CD14-positive monocyte (primary cell): Measurements from ENCODE around the gene SETD1A. TPM values are rescaled to one million over a fixed set of nuclear protein-coding genes. Genes with fewer than 3 reads are reported as not detected.

ENCODE experiments used
- DNase-seq, 3 donors: peaks; one replicate each; pipeline ENCODE4 v3.0.0-alpha.2; 2011 to 2022
- H2AFZ ChIP-seq: 2 replicates; pipeline ENCODE4 v1.6.0; 2012; ENCODE audit warnings: mild to moderate bottlenecking, low read depth, low read length, inconsistent platforms; ENCODE audit not compliant: insufficient read depth, poor library complexity, severe bottlenecking
- H3K27ac ChIP-seq, 2 donors: 1 replicate in 1 of 2; 2 replicates in 1 of 2; pipeline ENCODE4 v1.5.1; 2012 to 2013; ENCODE audit warnings: low read length in 2 of 2, control low read depth in 1 of 2, inconsistent platforms in 1 of 2, low read depth in 1 of 2, mild to moderate bottlenecking in 1 of 2
- H3K27me3 ChIP-seq, 2 donors: one replicate each; pipeline versions ENCODE4 v1.6.0 to v1.6.1; 2011 to 2013; ENCODE audit warnings: low read length in 2 of 2; ENCODE audit not compliant: control insufficient read depth in 2 of 2, insufficient read depth in 2 of 2
- H3K36me3 ChIP-seq, 2 donors: replicated peaks in 1 of 2; 1 replicate in 1 of 2; 2 replicates in 1 of 2; pipeline versions ENCODE4 v1.5.1 to v1.6.1; 2012 to 2013; ENCODE audit warnings: low read length in 2 of 2, control low read depth in 1 of 2, inconsistent platforms in 1 of 2, mild to moderate bottlenecking in 1 of 2; ENCODE audit not compliant: insufficient read depth in 2 of 2, control insufficient read depth in 1 of 2
- H3K4me1 ChIP-seq, 2 donors: 1 replicate in 1 of 2; 2 replicates in 1 of 2; pipeline versions ENCODE4 v1.5.1 to v1.6.1; 2012 to 2013; ENCODE audit warnings: low read length in 2 of 2, control low read depth in 1 of 2, inconsistent platforms in 1 of 2, mild to moderate bottlenecking in 1 of 2, moderate library complexity in 1 of 2; ENCODE audit not compliant: insufficient read depth in 2 of 2, control insufficient read depth in 1 of 2
- H3K4me2 ChIP-seq: replicated peaks from 2 replicates; pipeline ENCODE3; 2012; ENCODE audit warnings: low read length, moderate library complexity, mild to moderate bottlenecking; ENCODE audit not compliant: poor library complexity, severe bottlenecking; ENCODE audit errors: extremely low read depth
- H3K4me3 ChIP-seq, 3 experiments: fragments of 200-600 bp in 1 of 3; sonication (generic) in 1 of 3; replicated peaks in 1 of 3; 1 replicate in 2 of 3; 2 replicates in 1 of 3; pipeline ENCODE4 v1.5.1; 2011 to 2013; ENCODE audit warnings: low read length in 3 of 3, mild to moderate bottlenecking in 3 of 3, control low read depth in 2 of 3, low read depth in 2 of 3, inconsistent platforms in 1 of 3, moderate library complexity in 1 of 3
- H3K79me2 ChIP-seq: 2 replicates; pipeline ENCODE4 v1.6.0; 2012; ENCODE audit warnings: mild to moderate bottlenecking, control low read depth, inconsistent platforms, low read length, moderate library complexity; ENCODE audit not compliant: insufficient read depth
- H3K9ac ChIP-seq: 2 replicates; pipeline ENCODE4 v1.6.0; 2017; ENCODE audit warnings: low read length, mild to moderate bottlenecking; ENCODE audit not compliant: insufficient read depth, poor library complexity, severe bottlenecking
- H3K9me3 ChIP-seq, 2 donors: replicated peaks in 1 of 2; 1 replicate in 1 of 2; 2 replicates in 1 of 2; pipeline versions ENCODE4 v1.5.1 to v1.6.1; 2012 to 2013; ENCODE audit warnings: low read length in 2 of 2, control low read depth in 1 of 2; ENCODE audit not compliant: control insufficient read depth in 1 of 2, insufficient read depth in 1 of 2
- H4K20me1 ChIP-seq: 2 replicates; pipeline ENCODE4 v1.6.0; 2012; ENCODE audit warnings: mild to moderate bottlenecking, low read length, control low read depth, moderate library complexity; ENCODE audit not compliant: insufficient read depth
- H3K27ac Mint-ChIP-seq, 7 donors: one replicate each; pipeline ENCODE4 v1.8.0; 2020; ENCODE audit warnings: mild to moderate bottlenecking in 7 of 7, mixed read lengths in 7 of 7, moderate library complexity in 6 of 7, inconsistent platforms in 2 of 7
- H3K27me3 Mint-ChIP-seq, 3 donors: one replicate each; pipeline ENCODE4 v1.8.0; 2021 to 2022; ENCODE audit warnings: low read depth in 3 of 3, mild to moderate bottlenecking in 3 of 3, mixed read lengths in 3 of 3, moderate library complexity in 3 of 3, inconsistent platforms in 1 of 3
- H3K36me3 Mint-ChIP-seq, 2 donors: one replicate each; pipeline ENCODE4 v1.8.0; 2020; ENCODE audit warnings: mixed read lengths in 2 of 2, inconsistent platforms in 1 of 2, mild to moderate bottlenecking in 1 of 2
- H3K4me1 Mint-ChIP-seq: one replicate; pipeline ENCODE4 v1.8.0; 2020; ENCODE audit warnings: mild to moderate bottlenecking, mixed read lengths
- H3K4me3 Mint-ChIP-seq, 2 donors: one replicate each; pipeline ENCODE4 v1.8.0; 2020; ENCODE audit warnings: mild to moderate bottlenecking in 2 of 2, mixed read lengths in 2 of 2, moderate library complexity in 1 of 2
- H3K9me3 Mint-ChIP-seq, 7 donors: one replicate each; pipeline ENCODE4 v1.8.0; 2020 to 2022; ENCODE audit warnings: mixed read lengths in 7 of 7, mild to moderate bottlenecking in 6 of 7, moderate library complexity in 6 of 7, inconsistent platforms in 2 of 7
- CTCF ChIP-seq: fragments of 200-600 bp; IDR thresholded peaks from one replicate; pipeline ENCODE4 v1.8.0; 2022; ENCODE audit warnings: antibody characterized with exemption, mild to moderate bottlenecking
- WGBS: methylation state at CpG from one replicate; pipeline ENCODE4 v1.1.5; 2013; ENCODE audit warnings: missing lambda C conversion rate; ENCODE audit not compliant: insufficient coverage; 5-methylcytosine and 5-hydroxymethylcytosine counted together
- intact Hi-C, 2 donors: fragments of 100-400 bp; cut with micrococcal nuclease; formaldehyde crosslinking; loops; one replicate each; pipeline versions ENCODE4 v1.15.0 to v1.15.1; 2023
- polyA plus RNA-seq, 3 donors: library from polyadenylated mRNA; depleted of rRNA in 1 of 3; unstranded in 2 of 3; stranded (reverse) in 1 of 3; fragments of 300-500 nt in 2 of 3; fragments of >200 nt in 1 of 3; fragmentation: Illumina TruSeq in 2 of 3; gene quantifications; 1 replicate in 2 of 3; 2 replicates in 1 of 3; pipeline ENCODE4 v1.2.3, GENCODE V29; 2012 to 2021

SETD1A gene
- polyA plus RNA-seq, 3 donors = 0.16 to 6.6 (median 1.3) TPM

- Mint-ChIP-seq H3K4me3 (no peak overlapping the region), H3K27me3 (peaks cover 1 to 14% (median 4%) of the 10 kb centered on the region in 3 donors), H3K4me1 (peaks cover 29% of the 10 kb centered on the region), H3K27ac (peak overlapping the region in 3 of 7 donors; percentile 2 to 46 (median 41)), H3K36me3 (no peaks in the 10 kb centered on the region), H3K9me3 (no peaks in the 10 kb centered on the region)
- H3K4me2 ChIP-seq = no peak overlapping the region
- no peak for DNase-seq
- H3K4me1 ChIP-seq = peaks cover 24 to 31% of the 10 kb centered on the region in 2 donors
- no peaks in the 10 kb centered on the region for H4K20me1 ChIP-seq
- H3K36me3 ChIP-seq = no peaks in the 10 kb centered on the region
- no peak overlapping the region for H3K4me3 ChIP-seq
- TF ChIP-seq CTCF = no peak
- H3K27ac ChIP-seq = no peak overlapping the region
- 89% methylated on average over 8 of the region's 11 CpGs for WGBS
- intact Hi-C loops = loop anchor here (5.0 to 10.0 kb wide), 3 partner anchors 36 to 184 kb away; partner anchors contain the start of gene STX4 (in 1 of the 2)
- H3K79me2 ChIP-seq = no peaks in the 10 kb centered on the region
- H3K27me3 ChIP-seq = peaks cover 0 to 3% of the 10 kb centered on the region in 2 donors
- no peak overlapping the region for H3K9ac ChIP-seq
- H2AFZ ChIP-seq = peak overlapping the region; percentile 93
- H3K9me3 ChIP-seq = no peaks in the 10 kb centered on the region
These were observed 38.4 kb downstream of the SETD1A start for GRCh38 chr16:30995927-30996323.

DNA sequence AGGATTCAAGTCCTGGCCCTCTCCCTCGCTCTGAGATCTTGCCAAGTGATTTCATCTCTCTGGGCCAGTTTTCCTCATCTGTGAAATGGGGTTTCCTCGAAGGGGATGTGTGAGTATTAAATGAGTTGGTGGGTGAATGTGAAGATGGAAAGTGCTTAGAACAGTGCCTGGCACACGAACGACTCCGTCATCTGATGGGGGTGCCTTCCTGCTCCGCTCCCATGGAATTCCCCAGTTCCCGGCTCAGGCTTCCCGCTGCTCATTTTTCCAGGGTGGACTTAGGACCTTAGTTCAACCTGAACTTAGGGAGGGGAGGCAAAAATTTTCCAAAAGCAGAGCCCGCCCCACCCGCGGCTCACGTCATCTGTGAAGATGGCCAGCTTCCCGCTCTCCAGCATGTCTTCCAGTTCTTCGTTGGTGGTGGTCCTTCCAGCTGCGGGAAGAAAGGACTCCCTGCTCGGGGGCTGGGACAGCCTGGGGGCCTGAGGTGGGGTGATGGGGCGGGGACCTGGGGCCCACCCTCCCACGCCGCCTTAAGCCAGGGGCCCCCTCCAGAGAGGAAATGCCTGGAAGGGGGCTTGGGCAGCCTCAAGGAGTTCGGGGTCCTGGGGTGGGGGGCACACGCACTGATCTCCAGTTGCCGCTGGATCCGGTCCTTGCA lies 38.9 kb downstream of the SETD1A start:
- intact Hi-C loops = loop anchor here (5.0 to 10.0 kb wide), 3 partner anchors 36 to 184 kb away; partner anchors contain the start of gene STX4 (in 1 of the 2)
- peak overlapping the region; percentile 53 to 83 (median 54) for H3K4me3 ChIP-seq

More for the DNA sequence above, 38.9 kb downstream of the SETD1A start:
- TF ChIP-seq CTCF = no peak
- Histone ChIP-seq H3K9me3 (no peaks in the 10 kb centered on the region), H3K9ac (peak overlapping the region; percentile 64), H3K27me3 (peaks cover 0 to 3% of the 10 kb centered on the region in 2 donors), H4K20me1 (no peaks in the 10 kb centered on the region), H3K79me2 (no peaks in the 10 kb centered on the region), H3K27ac (peak overlapping the region; percentile 67 to 87), H2AFZ (peak overlapping the region; percentile 93), H3K36me3 (no peaks in the 10 kb centered on the region), H3K4me1 (peaks cover 24 to 32% of the 10 kb centered on the region in 2 donors), H3K4me2 (peak overlapping the region; percentile 83)
- H3K4me3 Mint-ChIP-seq = peak overlapping the region; percentile 83 to 93
- H3K27me3 Mint-ChIP-seq = peaks cover 1 to 14% (median 4%) of the 10 kb centered on the region in 3 donors
- H3K27ac Mint-ChIP-seq = peak overlapping the region; percentile 82 to 94 (median 89)
- 33% methylated on average over 20 of the region's 23 CpGs for whole genome bisulfite sequencing
- no peaks in the 10 kb centered on the region for H3K9me3 Mint-ChIP-seq
- peaks cover 31% of the 10 kb centered on the region for H3K4me1 Mint-ChIP-seq
- DNase-seq = no peak
- H3K36me3 Mint-ChIP-seq = no peaks in the 10 kb centered on the region
